DMS114 treated with DMSO at 0.1 percent for 48 hours (cell line): ENCODE measurements around the gene CYGB.
"Not testable (repeated sequence)": the region's sequence is repeated elsewhere in the genome, so short reads cannot be mapped to it uniquely, and the experiment has no call there.

Experiments
- DNase-seq: peaks from one replicate; lab custom pipeline; 2025; ENCODE audit not compliant: unreplicated experiment; lab: John Stamatoyannopoulos, UW

The CYGB gene

DNA sequence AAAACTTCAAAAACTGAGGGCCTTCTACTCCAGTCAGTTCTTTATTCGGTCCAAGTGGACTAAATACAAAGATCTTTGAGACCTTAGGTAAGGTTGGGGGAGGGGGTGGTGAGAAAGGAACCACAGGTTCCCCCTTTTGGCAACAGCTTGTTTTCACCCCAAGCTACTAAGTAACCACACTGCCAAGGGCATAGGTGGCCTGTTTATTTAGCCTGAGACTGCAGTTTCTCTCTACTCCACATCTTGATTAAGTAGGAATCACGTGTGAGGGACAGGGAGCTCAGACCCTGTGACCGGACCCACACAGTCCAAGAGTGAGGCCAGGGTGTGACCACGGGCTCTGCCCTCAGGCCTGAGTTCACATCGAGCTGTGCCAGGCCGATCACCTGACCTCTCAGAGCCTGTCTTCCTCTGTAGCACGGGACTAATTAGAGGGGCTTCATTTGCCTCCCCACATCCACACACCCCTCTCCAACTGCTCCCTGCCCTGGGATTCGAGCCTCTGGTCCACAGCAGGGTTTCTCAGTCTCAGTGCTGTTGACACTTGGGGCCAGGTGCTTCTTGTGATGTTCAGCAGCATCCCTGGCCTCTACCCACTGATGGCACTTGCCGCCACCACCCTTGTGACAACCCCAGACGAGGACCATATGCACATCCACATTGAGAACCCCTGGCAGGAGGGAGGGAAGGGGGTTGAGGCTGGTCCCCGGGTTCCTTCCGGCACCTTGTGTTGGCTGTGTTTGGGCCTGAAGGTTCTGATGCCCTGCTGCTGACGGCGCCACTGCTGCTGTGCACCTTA, 30.3 kb upstream of the CYGB start:
- no peak for DNase-seq

DNA sequence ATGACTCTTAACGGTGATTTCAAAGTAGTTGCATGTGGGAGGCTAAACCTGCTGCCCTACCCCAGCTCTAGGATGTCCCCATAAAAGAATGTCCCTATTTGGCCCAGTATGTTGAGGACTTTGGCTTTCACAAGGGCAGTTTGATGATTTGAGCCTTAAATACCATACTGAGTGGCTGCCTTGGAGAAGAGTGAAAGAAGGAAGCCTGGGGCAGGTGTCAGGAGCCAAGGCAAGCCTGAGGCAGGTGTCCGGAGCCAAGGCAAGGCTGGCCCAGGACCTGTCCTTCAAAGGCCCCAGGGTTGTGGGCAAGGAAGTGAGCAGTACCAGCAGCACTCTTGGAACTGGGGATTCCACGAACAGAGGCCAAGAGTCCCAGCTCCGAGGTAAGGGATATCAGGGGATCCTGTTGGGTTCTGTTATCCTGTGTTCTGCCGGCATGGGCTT, 29.5 kb upstream of the CYGB start:
- DNase-seq: no peak

DNA sequence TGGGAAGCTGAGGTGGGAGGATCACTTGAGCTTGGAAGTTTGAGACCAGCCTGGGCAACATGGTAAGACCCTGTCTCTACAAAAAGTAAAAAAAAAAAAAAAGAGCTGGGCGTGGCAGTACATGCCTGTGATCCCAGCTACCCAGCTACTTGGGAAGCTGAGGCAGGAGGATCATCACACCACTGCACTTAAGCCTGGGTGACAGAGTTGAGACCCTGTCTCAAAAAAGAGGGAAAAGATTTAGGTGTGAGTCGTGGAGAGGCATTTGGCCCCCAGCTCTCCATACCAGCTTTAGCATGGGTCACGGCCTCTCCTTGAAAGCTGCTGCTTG, 29.1 kb upstream of the CYGB start:
- no peak for DNase-seq

DNA sequence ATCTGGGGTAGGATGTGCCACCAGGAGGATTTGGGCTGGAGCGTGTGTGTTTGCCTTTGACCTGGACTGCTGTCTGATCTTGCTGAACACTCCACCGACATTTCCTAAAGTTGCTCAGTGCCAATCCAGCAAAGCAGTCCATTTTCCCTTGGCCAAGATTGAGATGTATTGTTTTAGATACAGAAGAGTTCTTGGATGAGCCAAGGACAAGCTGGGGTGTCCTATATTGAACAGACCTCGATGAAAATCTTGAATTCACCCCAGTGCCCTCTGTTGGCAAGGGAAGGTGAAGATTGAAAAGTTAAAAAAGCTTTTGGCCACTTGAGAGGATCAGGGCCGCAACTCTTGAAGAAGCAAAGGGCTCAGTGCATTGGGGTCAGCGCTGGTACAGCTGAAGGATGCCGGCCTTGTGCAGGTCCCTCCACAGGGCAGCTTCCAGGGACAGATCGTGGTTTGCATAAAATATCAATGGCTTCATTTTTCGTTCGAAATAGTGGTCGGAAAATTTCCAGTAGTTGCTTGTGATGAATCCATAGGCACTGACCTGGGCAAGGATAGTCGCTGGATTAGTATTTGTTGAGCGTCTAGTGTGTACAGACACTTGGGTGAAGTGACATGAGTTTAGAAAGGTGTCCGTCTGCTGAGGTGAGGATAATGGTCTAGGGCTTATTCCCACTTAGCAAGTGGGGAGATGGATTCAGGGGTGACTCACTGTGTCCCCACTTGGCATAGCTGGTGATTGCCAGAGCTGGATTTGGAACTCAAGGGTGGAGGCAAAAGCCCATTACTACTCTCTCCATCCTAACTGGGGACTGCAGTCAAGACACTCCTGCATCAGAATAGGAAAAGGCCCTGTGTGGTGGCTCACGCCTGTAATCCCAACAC, 28.5 kb upstream of the CYGB start:
- DNase-seq: no peak

DNA sequence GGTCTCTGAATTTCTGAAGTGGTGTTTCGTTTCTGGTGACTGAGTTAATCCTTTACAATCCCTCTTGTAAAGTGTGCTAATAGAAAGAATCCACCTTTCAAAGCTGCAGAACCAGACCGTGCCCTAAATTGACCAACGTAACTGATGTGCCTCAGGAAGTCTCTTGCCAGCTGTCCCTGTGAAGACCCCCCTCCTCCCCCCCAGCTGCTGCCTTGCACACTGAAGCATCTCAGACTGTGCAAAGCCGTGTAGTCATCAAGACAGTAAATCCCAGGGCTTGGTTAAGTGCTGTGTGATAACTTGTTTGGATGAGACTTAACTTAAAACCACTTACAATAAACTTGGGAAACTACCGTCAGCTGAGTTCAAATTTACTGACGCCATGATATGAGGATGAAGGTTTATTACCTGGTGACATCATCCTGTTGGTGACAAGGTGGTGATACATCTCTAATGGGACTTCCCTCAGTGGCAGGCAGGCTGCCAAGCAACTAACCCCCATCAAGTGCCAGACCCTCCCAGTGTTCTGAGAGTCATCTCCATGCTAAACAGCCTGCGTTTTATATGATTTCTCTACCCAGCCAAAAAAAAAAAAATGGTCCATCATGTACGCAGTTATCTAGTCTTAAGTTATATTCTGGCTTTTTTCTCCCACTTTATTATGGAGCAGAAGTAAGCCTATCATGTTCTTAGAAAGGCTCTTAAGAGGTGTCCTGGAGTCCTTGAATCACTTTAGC, 27.6 kb upstream of the CYGB start:
- DNase-seq: not testable (repeated sequence)

DNA sequence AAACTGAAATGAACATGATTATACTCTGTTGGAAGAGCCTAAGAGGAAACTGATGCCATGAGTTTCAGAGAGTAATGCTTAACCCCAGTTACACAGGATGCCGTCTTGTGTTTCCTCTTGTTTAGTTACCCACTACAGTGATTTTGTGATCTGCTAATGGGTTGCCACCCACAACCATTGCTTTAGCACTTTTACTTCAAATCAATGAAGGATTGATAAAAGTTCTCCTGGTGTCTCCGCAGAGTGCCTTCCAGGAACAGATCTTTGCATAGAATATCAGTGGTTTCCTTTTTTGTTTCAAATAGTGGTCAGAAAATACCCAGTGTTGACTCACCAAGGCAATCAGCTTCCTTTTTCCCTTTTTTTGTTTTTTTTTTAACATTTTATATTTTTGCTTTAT, 25.9 kb upstream of the CYGB start:
- not testable (repeated sequence) for DNase-seq

DNA sequence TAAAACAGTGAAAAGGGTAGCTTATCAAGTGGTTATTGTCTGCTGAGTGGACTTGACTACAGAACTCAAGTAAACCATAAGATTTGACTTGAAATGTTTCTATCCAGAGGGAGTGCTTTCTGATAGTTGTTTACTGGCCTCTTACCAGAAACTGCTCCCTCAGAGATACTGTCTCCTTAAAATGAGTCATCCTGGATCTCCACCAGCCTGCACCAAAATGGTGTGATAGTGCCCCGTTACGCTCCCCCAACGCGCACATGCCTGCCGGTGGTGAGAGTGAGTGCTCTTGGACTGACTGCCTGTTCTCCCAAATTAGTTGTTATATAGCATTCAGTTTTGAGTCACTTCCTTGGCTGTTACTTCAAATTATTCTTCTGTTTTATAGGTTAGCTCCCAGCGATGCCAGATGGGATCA, 25.2 kb upstream of the CYGB start:
- DNase-seq: no peak

DNA sequence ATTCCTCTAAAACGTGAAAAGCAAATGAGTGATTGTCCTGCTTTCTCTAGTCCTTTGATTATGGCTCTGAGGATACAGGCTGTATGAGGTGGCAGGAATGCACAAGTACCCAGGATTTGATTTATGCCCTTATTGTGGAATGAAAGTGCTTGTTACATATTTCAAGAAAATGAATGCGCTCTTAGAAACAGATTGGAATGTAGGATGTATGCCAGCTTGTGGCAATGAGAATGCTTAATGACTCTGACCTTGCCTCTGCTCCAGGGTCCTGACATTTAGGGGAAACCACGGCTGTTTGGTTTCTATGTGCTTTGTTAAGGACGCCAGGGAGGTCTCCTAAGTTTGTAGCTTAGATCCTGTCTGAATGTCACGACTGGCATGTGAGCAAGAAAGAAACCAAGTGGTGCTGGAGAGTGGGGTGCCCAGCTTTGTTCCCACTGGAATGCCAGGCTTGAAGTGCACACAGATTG, 24.3 kb upstream of the CYGB start:
- DNase-seq: no peak

DNA sequence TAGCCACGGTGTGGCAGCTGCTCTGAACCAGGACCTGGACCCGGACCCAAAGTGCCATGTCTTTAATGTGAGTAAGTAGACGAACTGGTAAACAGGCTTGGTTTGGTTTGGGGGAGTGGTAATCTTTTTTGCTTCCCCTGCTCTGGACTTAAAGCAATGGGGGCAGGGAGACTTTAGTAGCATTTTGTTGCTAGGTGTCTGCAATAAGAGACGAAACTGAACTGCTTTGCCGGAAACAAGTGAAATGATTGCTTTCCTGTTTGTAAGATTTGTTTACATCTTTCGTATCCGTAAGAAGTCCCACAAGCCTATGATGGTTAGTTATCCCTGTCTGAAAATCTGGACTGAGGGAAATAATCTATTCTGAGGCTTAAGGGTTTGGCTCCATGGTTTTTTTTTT, 23.8 kb upstream of the CYGB start:
- no peak for DNase-seq

DNA sequence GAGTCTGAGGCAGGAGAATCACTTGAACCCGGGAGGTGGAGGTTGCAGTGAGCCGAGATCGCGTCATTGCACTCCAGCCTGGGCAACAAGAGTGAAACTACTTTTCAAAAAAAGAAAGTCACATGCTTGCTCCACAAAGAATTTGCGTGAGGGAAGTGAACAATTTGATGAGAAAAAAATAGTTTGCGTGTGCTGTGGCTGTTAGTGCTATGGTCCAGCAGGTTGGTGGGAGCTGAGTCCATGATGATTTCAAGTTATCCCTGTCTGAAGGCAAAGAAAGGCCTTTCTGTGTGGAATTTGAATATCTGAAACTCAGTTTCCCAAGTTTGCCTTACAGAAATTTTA, 23.3 kb upstream of the CYGB start:
- no peak for DNase-seq

DNA sequence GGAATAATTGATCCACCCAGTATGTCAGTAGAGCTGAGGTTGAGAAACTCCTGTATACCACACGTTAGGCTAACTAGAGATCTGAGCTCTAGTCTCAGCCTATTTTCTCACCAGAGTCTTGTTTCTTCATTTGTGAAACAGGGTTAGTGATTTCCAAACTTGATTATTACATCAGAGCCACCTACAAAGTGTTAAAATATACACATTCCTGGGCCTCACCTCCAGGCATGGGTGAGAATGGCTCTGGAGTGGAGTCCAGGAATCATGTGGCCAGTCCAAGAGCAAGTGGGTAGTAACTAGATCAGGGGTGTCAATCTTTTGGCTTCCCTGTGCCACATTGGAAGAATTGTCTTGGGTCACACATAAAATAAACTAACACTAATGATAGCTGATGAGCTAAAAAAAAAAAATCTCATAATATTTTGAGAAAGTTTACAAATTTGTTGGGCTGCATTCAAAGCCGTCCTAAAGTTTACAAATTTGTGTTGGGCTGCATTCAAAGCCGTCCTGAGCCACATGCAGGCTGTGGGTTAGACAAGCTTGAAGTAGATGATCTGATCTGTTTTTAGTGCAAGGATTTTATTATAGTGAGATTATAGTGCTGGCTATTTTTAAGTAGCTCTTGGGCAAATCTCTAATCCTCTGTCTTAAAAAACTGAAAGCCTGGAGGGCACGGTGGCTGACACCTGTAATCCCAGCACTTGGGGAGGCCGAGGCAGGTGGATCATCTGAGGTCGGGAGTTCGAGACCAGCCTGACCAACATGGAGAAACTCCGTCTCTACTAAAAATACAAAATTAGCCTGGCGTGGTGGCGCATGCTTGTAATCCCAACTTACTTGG, 22.7 kb upstream of the CYGB start:
- DNase-seq: no peak

DNA sequence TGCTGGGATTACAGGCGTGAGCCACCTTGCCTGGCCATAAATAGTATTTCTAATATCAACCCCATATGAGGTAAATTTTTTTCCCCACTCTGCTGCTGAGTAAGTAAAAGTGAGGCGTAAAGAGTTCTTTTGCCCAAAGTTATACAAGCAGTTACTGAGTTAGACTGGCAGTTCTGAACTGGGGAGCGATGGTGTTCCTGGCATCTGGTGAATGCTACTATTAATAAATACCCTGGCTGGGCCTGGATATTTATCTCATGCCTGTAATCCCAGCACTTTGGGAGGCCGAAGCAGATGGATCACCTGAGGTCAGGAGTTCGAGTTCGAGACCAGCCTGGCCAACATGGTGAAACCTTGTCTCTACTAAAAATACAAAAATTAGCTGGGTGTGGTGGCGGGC, 22.0 kb upstream of the CYGB start:
- not testable (repeated sequence) for DNase-seq

DNA sequence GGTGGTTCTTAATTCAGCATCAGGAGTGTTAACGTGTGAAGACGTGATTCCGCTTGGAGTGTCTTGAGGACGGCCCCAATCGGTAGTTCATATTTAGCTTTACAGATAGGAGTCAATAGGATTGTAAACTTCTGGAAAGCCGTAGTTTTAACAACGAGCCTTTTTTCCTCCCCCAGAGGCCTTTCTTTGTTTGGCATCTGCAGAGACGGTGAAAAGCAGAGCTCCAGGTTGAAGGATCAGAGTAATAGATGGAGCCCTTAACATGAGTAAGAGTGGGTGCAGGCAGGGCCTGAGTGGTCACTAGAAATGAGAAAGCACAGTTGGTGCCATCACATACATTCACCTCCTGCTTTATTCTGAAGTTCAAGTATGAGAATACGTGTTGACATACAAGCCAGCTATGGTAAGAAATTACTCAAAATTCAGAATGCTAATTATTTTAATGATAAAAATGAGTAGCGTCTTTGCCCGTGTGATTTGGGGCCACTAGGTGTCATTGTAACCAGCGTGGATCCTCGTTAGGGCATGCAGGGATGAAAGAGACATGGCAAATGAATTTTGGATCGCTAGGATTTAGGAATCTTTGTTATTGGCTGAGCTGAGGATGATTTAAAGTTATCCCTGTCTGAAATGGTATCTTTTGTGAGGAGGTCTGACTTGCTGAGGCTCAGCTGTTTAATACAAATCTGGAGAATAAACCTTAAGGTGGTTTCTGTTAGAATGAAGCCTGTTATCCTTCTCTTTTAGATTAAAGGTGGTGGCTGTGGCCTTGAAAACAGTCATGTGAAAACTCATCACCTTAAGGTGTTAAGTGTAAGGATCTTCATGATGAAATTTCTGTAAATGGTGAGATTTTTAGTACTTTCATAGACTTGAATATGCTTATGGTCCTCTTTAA, 20.9 kb upstream of the CYGB start:
- no peak for DNase-seq

DNA sequence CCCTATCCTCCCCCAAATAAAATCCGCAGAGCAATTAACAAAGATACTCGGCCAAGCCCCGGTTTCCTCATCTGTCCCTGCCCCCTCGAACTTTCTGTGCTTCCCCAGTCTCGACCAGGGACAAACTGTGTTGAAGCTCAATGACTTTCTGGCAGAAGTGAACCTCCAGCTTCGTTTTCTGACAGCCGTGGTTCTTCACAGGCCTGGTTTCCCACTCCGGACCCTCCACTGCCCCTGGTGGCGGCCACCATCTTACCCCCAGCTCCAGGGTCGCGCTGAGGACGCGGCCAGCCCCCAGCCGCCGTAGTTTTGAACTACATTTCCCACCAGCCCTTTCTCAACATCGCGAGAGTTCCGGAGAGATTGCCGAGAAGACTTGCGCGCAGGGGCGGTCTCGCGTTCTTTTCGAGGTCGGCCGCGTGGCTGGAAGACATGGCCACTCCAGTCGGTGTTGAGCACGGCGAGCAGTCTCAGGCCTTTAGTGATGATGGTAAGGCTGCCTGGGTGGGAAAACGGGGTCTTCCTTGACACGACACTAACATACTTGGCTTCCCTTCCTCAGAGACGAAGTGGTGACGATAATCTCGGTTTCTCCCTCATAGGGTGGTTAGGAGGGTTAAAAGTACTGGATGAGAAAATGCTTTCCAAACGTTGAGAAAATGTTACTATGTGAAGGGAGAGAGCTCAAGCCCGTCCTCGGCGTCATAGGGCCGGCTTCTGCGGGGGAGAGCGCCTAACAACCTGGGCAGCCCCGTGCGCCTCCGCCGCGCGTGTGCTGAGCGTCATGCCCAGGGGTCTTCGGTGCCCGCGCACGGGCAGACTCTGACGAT, 20.1 kb upstream of the CYGB start:
- peak; percentile 95 for DNase-seq

DNA sequence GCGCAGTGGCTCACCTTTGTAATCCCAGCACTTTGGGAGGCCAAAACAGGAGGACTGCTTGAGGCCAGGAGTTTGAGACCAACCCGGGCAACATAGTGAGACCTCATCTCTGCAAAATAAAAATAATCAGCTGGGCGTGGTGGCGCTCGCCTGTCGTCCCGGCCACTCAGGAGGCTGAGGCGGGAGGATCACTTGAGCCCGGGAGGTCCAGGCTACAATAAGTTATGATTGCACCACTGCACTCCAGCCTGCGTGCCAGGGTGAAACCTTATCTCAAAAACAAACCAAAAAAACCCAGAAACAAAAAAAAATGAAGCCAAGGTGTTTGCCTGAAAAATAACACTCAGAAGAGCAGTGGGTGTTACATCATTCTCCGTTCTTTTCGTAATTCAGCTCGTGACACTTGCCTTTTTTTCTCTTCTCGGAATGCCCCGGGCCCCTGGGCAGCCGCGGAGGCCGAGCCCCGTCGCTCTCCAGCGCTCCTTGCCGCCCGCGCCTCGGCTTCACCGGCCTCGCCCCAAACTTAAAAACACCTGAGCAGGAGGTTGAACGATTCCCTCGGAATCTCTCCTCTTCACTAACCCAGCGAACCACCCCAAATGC, 19.4 kb upstream of the CYGB start:
- no peak for DNase-seq

DNA sequence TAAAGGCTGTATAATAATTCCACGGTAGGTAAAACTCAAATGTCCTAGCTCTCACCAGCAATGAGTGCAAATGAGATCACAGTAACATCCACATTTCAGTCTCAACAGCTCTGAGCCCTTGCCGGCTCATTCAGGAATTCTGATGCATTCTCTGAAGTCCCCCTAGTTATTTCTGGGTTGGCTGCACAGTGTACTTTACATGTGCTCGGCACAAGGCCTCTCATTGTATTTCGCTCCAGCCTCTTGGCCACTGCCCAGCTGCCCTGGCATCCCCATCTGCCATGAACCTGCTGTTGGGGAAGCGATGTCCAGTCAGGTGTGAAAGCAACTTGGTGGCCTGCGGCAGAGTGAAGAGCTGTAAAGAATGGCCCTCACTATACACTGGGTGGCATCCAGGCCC, 16.6 kb upstream of the CYGB start:
- DNase-seq: no peak

DNA sequence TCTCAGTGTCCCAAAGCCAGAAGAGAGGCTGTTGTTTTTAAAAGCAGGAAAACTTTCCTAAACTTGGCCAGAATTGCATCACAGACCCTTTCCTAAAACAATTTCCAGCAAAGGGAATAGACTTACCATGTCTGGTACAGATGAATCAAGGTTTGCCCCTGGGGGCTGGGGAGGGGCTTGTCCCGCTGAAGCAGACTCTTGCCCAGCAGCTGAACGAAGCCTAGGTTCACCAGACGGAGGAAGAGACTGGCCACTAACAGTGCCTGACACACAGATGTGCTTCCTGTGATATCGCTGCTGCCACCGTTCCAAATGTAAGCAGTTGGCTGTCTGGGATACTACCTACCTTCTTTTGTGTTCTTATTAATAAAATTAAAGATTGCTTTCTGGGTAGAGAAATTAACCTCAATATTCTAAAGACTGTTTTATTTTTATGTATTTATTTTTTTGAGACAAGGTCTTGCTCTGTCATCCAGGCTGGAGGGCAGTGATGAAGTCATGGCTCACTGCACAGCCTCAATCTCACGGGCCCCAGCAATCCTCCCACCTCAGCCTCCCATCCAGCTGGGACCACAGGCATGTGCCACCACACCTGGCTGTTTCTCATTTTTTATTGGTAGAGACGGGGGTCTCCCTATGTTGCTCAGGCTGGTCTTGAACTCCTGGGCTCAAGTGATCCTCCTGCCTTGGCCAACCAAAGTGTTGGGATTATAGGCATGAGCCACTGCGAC, 15.8 kb upstream of the CYGB start:
- DNase-seq: no peak

DNA sequence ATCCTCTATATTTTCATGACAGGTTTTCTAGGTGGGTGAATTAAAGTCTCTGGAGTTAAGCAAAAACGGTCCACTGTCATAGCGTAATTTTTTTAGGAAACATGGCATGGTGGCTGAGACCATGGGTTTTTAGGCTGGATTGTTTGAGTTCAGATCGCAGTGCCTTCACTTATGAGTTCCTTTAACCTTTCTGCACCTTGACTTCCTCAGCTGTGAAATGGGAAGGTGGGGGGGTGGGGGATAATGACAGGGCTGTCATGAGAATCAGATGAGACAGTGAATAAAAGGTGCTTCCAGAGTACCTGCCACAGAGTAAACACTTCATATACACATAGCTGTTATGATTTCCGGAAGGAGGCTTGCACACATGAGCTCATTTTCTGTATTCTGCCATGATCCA, 14.2 kb upstream of the CYGB start:
- DNase-seq: no peak
